CD8-positive, alpha-beta memory T cell (primary cell): Measurements from ENCODE around the gene RPN1. TPM values are rescaled to one million over a fixed set of nuclear protein-coding genes. Genes with fewer than 3 reads are reported as not detected.
"Not testable (repeated sequence)": the region's sequence is repeated elsewhere in the genome, so short reads cannot be mapped to it uniquely, and the experiment has no call there.

Experiments
- CTCF ChIA-PET: fragments of 350-600 bp; sonication (Branson Sonifier 250); formaldehyde crosslinking; loops from one replicate; lab custom pipeline; 2021; ENCODE audit warnings: antibody characterized with exemption; lab: Charles Lee
- POLR2A ChIA-PET: fragments of 350-600 bp; sonication (Branson Sonifier 250); formaldehyde crosslinking; loops from one replicate; lab custom pipeline; 2021; ENCODE audit warnings: antibody characterized with exemption; lab: Charles Lee
- DNase-seq, 5 donors: peaks; one replicate each; pipeline versions ENCODE4 v3.0.0 to v3.0.0-alpha.2; 2020 to 2022; ENCODE audit warnings: mixed read lengths in 1 of 5
- H3K27ac ChIP-seq: one replicate; pipeline ENCODE4 v1.7.0; 2013; ENCODE audit warnings: low read depth, mild to moderate bottlenecking, low read length, moderate library complexity
- H3K27me3 ChIP-seq: 2 replicates; pipeline ENCODE4 v1.7.0; 2013; ENCODE audit warnings: low read length, mild to moderate bottlenecking; ENCODE audit not compliant: insufficient read depth, poor library complexity, severe bottlenecking
- H3K36me3 ChIP-seq: 2 replicates; pipeline ENCODE4 v1.7.0; 2013; ENCODE audit warnings: mild to moderate bottlenecking, low read length, moderate library complexity; ENCODE audit not compliant: insufficient read depth
- H3K4me1 ChIP-seq: 2 replicates; pipeline ENCODE4 v1.7.0; 2013; ENCODE audit warnings: mild to moderate bottlenecking, low read length, moderate library complexity; ENCODE audit not compliant: insufficient read depth
- H3K4me3 ChIP-seq: 2 replicates; pipeline ENCODE4 v1.7.0; 2013; ENCODE audit warnings: mild to moderate bottlenecking, low read length
- H3K9me3 ChIP-seq: 2 replicates; pipeline ENCODE4 v1.7.0; 2013; ENCODE audit warnings: mild to moderate bottlenecking, low read length
- H3K27ac Mint-ChIP-seq, 8 donors: one replicate each; pipeline ENCODE4 v1.8.0; 2020 to 2021; ENCODE audit warnings: mixed read lengths in 8 of 8, mild to moderate bottlenecking in 6 of 8, inconsistent platforms in 3 of 8, moderate library complexity in 3 of 8
- H3K27me3 Mint-ChIP-seq, 2 donors: one replicate each; pipeline ENCODE4 v1.8.0; 2020 to 2021; ENCODE audit warnings: mixed read lengths in 2 of 2, mild to moderate bottlenecking in 1 of 2, moderate library complexity in 1 of 2
- H3K36me3 Mint-ChIP-seq, 3 donors: one replicate each; pipeline ENCODE4 v1.8.0; 2020 to 2021; ENCODE audit warnings: mixed read lengths in 3 of 3, inconsistent platforms in 1 of 3, mild to moderate bottlenecking in 1 of 3
- H3K4me1 Mint-ChIP-seq, 3 donors: one replicate each; pipeline ENCODE4 v1.8.0; 2020 to 2021; ENCODE audit warnings: mixed read lengths in 3 of 3, inconsistent platforms in 1 of 3, mild to moderate bottlenecking in 1 of 3
- H3K4me3 Mint-ChIP-seq, 7 donors: one replicate each; pipeline ENCODE4 v1.8.0; 2020 to 2021; ENCODE audit warnings: mixed read lengths in 7 of 7, mild to moderate bottlenecking in 6 of 7, moderate library complexity in 4 of 7, inconsistent platforms in 2 of 7
- H3K9me3 Mint-ChIP-seq, 5 donors: one replicate each; pipeline ENCODE4 v1.8.0; 2020 to 2022; ENCODE audit warnings: mixed read lengths in 5 of 5, mild to moderate bottlenecking in 3 of 5, moderate library complexity in 2 of 5, inconsistent platforms in 1 of 5
- polyA plus RNA-seq: library from polyadenylated mRNA; unstranded; fragments of 300-500 nt; fragmentation: Illumina TruSeq; gene quantifications from one replicate; pipeline ENCODE4 v1.2.3, GENCODE V29; 2021
- total RNA-seq, 2 experiments: library from RNA; stranded (reverse); gene quantifications; one replicate each; pipeline ENCODE4 v1.2.3, GENCODE V29; 2021

RPN1 gene
- total and polyA plus RNA-seq, 3 experiments from 2014 or later, result 188 to 294 (median 194) TPM

GRCh38 chr3:128665362-128666021 lies 14.9 kb upstream of the RPN1 start:
- ChIA-PET CTCF (interaction anchor here (0.7 kb wide), 1 partner anchor 22 kb away, joined by 3 read pairs; no protein-coding TSS in a partner anchor), POLR2A (no interaction called here)
- no peak overlapping the region for H3K27ac Mint-ChIP-seq
- H3K9me3 ChIP-seq, result no peaks in the 10 kb centered on the region
- H3K4me1 Mint-ChIP-seq, result no peaks in the 10 kb centered on the region
- DNase-seq, result no peak
- no peaks in the 10 kb centered on the region for H3K9me3 Mint-ChIP-seq
- H3K36me3 ChIP-seq, result no peaks in the 10 kb centered on the region
- H3K36me3 Mint-ChIP-seq, result no peaks in the 10 kb centered on the region
- no peak overlapping the region for H3K4me3 ChIP-seq
- no peaks in the 10 kb centered on the region for H3K27me3 ChIP-seq
- H3K27me3 Mint-ChIP-seq, result peaks cover 0 to 2% of the 10 kb centered on the region in 2 donors
- no peak overlapping the region for H3K27ac ChIP-seq
- H3K4me3 Mint-ChIP-seq, result no peak overlapping the region
- no peaks in the 10 kb centered on the region for H3K4me1 ChIP-seq

- H3K4me1 Mint-ChIP-seq, result no peaks in the 10 kb centered on the region
- Histone ChIP-seq H3K4me3 (no peak overlapping the region), H3K9me3 (no peaks in the 10 kb centered on the region), H3K36me3 (no peaks in the 10 kb centered on the region), H3K27me3 (no peaks in the 10 kb centered on the region), H3K4me1 (no peaks in the 10 kb centered on the region), H3K27ac (no peak overlapping the region)
- peaks cover 0 to 2% of the 10 kb centered on the region in 2 donors for H3K27me3 Mint-ChIP-seq
- H3K4me3 Mint-ChIP-seq, result no peak overlapping the region
- ChIA-PET CTCF (no interaction called here), POLR2A (no interaction called here)
- no peaks in the 10 kb centered on the region for H3K9me3 Mint-ChIP-seq
- H3K36me3 Mint-ChIP-seq, result no peaks in the 10 kb centered on the region
- no peak overlapping the region for H3K27ac Mint-ChIP-seq
- no peak for DNase-seq
These were observed 12.5 kb upstream of the RPN1 start for GRCh38 chr3:128663151-128663550.

- no peak for DNase-seq
- H3K36me3 ChIP-seq, result no peaks in the 10 kb centered on the region
- peaks cover 6% of the 10 kb centered on the region for H3K4me1 ChIP-seq
- H3K4me1 Mint-ChIP-seq, result peaks cover 9 to 26% (median 9%) of the 10 kb centered on the region in 3 donors
- H3K4me3 Mint-ChIP-seq, result peak overlapping the region in 6 of 7 donors; percentile 30 to 92 (median 52)
- H3K27ac Mint-ChIP-seq, result peak overlapping the region in 1 of 8 donors; percentile 83
- no peak overlapping the region for H3K4me3 ChIP-seq
- peaks cover 2 to 3% of the 10 kb centered on the region in 2 donors for H3K27me3 Mint-ChIP-seq
- no peaks in the 10 kb centered on the region for H3K9me3 ChIP-seq
- no peaks in the 10 kb centered on the region for H3K27me3 ChIP-seq
- CTCF ChIA-PET, result interaction anchor here (2.7 to 3.2 kb wide), 2 partner anchors 25 to 38 kb away, joined by 16 read pairs; no protein-coding TSS in a partner anchor
- H3K27ac ChIP-seq, result no peak overlapping the region
- H3K36me3 Mint-ChIP-seq, result peaks cover 0 to 3% (median 0%) of the 10 kb centered on the region in 3 donors
- no peaks in the 10 kb centered on the region for H3K9me3 Mint-ChIP-seq
- POLR2A ChIA-PET, result interaction anchor here (0.6 to 1.3 kb wide), 3 partner anchors 25 to 134 kb away, joined by 4 to 6 read pairs (median 4); no protein-coding TSS in a partner anchor
These were observed 4.9 kb upstream of the RPN1 start for GRCh38 chr3:128655531-128655930.

- not testable (repeated sequence) for H3K9me3 Mint-ChIP-seq, H3K9me3 ChIP-seq, H3K27me3 ChIP-seq, H3K36me3 Mint-ChIP-seq, H3K27ac ChIP-seq, H3K36me3 ChIP-seq, H3K27me3 Mint-ChIP-seq
- peak overlapping the region; percentile 86 to 94 (median 91) for H3K4me3 Mint-ChIP-seq
- peak overlapping the region in 7 of 8 donors; percentile 71 to 91 (median 85) for H3K27ac Mint-ChIP-seq
- Histone ChIP-seq H3K4me3 (peak overlapping the region; percentile 71), H3K4me1 (peaks cover 12% of the 10 kb centered on the region)
- H3K4me1 Mint-ChIP-seq, result peaks cover 15 to 32% (median 15%) of the 10 kb centered on the region in 3 donors
- POLR2A ChIA-PET, result interaction anchor here (0.6 to 1.3 kb wide), 4 partner anchors 26 to 134 kb away, joined by 3 to 4 read pairs (median 3); no protein-coding TSS in a partner anchor
- CTCF ChIA-PET, result interaction anchor here (1.0 to 3.2 kb wide), 11 partner anchors 27 to 191 kb away, joined by 3 to 16 read pairs (median 6); no protein-coding TSS in a partner anchor
- peak in 4 of 5 donors; percentile 22 to 65 (median 58) for DNase-seq
These were observed 3.6 kb upstream of the RPN1 start for GRCh38 chr3:128653993-128654805.

GRCh38 chr3:128653383-128653992 lies 2.9 kb upstream of the RPN1 start:
- not testable (repeated sequence) for H3K36me3 Mint-ChIP-seq, H3K9me3 ChIP-seq, H3K27ac ChIP-seq, H3K27me3 Mint-ChIP-seq, H3K27me3 ChIP-seq, H3K36me3 ChIP-seq, H3K9me3 Mint-ChIP-seq
- DNase-seq, result peak in 4 of 5 donors; percentile 15 to 76 (median 55)
- Histone ChIP-seq H3K4me1 (peaks cover 19% of the 10 kb centered on the region), H3K4me3 (peak overlapping the region; percentile 71)
- ChIA-PET CTCF (interaction anchor here (1.0 to 3.2 kb wide), 11 partner anchors 27 to 192 kb away, joined by 3 to 16 read pairs (median 6); no protein-coding TSS in a partner anchor), POLR2A (interaction anchor here (0.7 kb wide), 1 partner anchor 36 kb away, joined by 3 read pairs; no protein-coding TSS in a partner anchor)
- Mint-ChIP-seq H3K27ac (peak overlapping the region in 6 of 8 donors; percentile 32 to 91 (median 85)), H3K4me3 (peak overlapping the region; percentile 86 to 94 (median 91)), H3K4me1 (peaks cover 22 to 39% (median 22%) of the 10 kb centered on the region in 3 donors)

- Mint-ChIP-seq H3K27ac (peak overlapping the region; percentile 31 to 99 (median 90)), H3K4me3 (peak overlapping the region; percentile 86 to 100 (median 87)), H3K27me3 (peaks cover 0 to 2% of the 10 kb centered on the region in 2 donors), H3K36me3 (peaks cover 0 to 21% (median 4%) of the 10 kb centered on the region in 3 donors), H3K9me3 (no peaks in the 10 kb centered on the region), H3K4me1 (peaks cover 38 to 65% (median 48%) of the 10 kb centered on the region in 3 donors)
- Histone ChIP-seq H3K9me3 (no peaks in the 10 kb centered on the region), H3K27me3 (no peaks in the 10 kb centered on the region), H3K36me3 (peaks cover 6% of the 10 kb centered on the region), H3K27ac (peak overlapping the region; percentile 96), H3K4me3 (peak overlapping the region; percentile 81), H3K4me1 (peaks cover 28% of the 10 kb centered on the region)
- DNase-seq, result no peak
- ChIA-PET CTCF (interaction anchor here (0.9 to 1.5 kb wide), 4 partner anchors 31 to 198 kb away, joined by 3 to 9 read pairs (median 4); no protein-coding TSS in a partner anchor), POLR2A (no interaction called here)
These were observed 1.5 kb downstream of the RPN1 start for GRCh38 chr3:128648940-128649663.

- ChIA-PET POLR2A (no interaction called here), CTCF (interaction anchor here (2.0 kb wide), 1 partner anchor 31 kb away, joined by 14 read pairs; no protein-coding TSS in a partner anchor)
- Histone ChIP-seq H3K27me3 (no peaks in the 10 kb centered on the region), H3K9me3 (no peaks in the 10 kb centered on the region), H3K27ac (no peak overlapping the region), H3K4me3 (peak overlapping the region; percentile 1), H3K36me3 (peaks cover 8% of the 10 kb centered on the region), H3K4me1 (peaks cover 28% of the 10 kb centered on the region)
- Mint-ChIP-seq H3K4me3 (peak overlapping the region; percentile 86 to 100 (median 87)), H3K9me3 (no peaks in the 10 kb centered on the region), H3K36me3 (peaks cover 0 to 24% (median 7%) of the 10 kb centered on the region in 3 donors), H3K27ac (peak overlapping the region in 7 of 8 donors; percentile 21 to 99 (median 88)), H3K27me3 (no peaks in the 10 kb centered on the region), H3K4me1 (peaks cover 36 to 62% (median 43%) of the 10 kb centered on the region in 3 donors)
- no peak for DNase-seq
These were observed 2.2 kb downstream of the RPN1 start for GRCh38 chr3:128648402-128648801.
